Activated naive CD4-positive, alpha-beta T cell treated with anti-CD3 and anti-CD28 coated beads for 36 hours (primary cell): ENCODE data around the gene CAPN9. TPM values are rescaled to one million over a fixed set of nuclear protein-coding genes. Genes with fewer than 3 reads are reported as not detected.

Source experiments
- CTCF ChIA-PET: fragments of 350-600 bp; sonication (Branson Sonifier 250); formaldehyde crosslinking; loops from one replicate; lab custom pipeline; 2021; ENCODE audit warnings: antibody characterized with exemption; lab: Charles Lee
- DNase-seq: peaks from one replicate; pipeline ENCODE4 v3.0.0-alpha.2; 2020
- H3K27ac Mint-ChIP-seq: one replicate; pipeline ENCODE4 v1.8.0; 2021; ENCODE audit warnings: mild to moderate bottlenecking, mixed read lengths
- H3K27me3 Mint-ChIP-seq: one replicate; pipeline ENCODE4 v1.8.0; 2021; ENCODE audit warnings: low read depth, mixed read lengths
- H3K36me3 Mint-ChIP-seq: one replicate; pipeline ENCODE4 v1.8.0; 2021; ENCODE audit warnings: low read depth, mixed read lengths
- H3K4me1 Mint-ChIP-seq: one replicate; pipeline ENCODE4 v1.8.0; 2021; ENCODE audit warnings: low read depth, mixed read lengths
- H3K4me3 Mint-ChIP-seq: one replicate; pipeline ENCODE4 v1.8.0; 2021; ENCODE audit warnings: mild to moderate bottlenecking, moderate library complexity, mixed read lengths
- H3K9me3 Mint-ChIP-seq: one replicate; pipeline ENCODE4 v1.8.0; 2021; ENCODE audit warnings: mixed read lengths
- intact Hi-C: fragments of 100-400 bp; cut with micrococcal nuclease; formaldehyde crosslinking; loops from one replicate; pipeline ENCODE4 v1.15.1; 2023
- total RNA-seq, 2 experiments: library from RNA; stranded (reverse); gene quantifications; one replicate each; pipeline ENCODE4 v1.2.3, GENCODE V29; 2021

Gene CAPN9
- total RNA-seq, 2 experiments from 2014 or later = not detected

- no peak for DNase-seq
- Mint-ChIP-seq H3K9me3 (no peaks in the 10 kb centered on the region), H3K4me1 (no peaks in the 10 kb centered on the region), H3K36me3 (no peaks in the 10 kb centered on the region), H3K4me3 (no peak overlapping the region), H3K27ac (no peak overlapping the region), H3K27me3 (peaks cover 11% of the 10 kb centered on the region)
- CTCF ChIA-PET = no interaction called here
- intact Hi-C loops = no loop called here
Measured at GRCh38 chr1:230820568-230820967, 73.4 kb downstream of the CAPN9 start.

GRCh38 chr1:230821346-230821745, 74.2 kb downstream of the CAPN9 start:
- Mint-ChIP-seq H3K9me3 (no peaks in the 10 kb centered on the region), H3K27ac (no peak overlapping the region), H3K27me3 (peaks cover 11% of the 10 kb centered on the region), H3K4me1 (no peaks in the 10 kb centered on the region), H3K36me3 (no peaks in the 10 kb centered on the region), H3K4me3 (no peak overlapping the region)
- intact Hi-C loops = no loop called here
- CTCF ChIA-PET = no interaction called here
- no peak for DNase-seq

- Mint-ChIP-seq H3K36me3 (no peaks in the 10 kb centered on the region), H3K4me1 (no peaks in the 10 kb centered on the region), H3K27ac (no peak overlapping the region), H3K27me3 (peaks cover 10% of the 10 kb centered on the region), H3K9me3 (no peaks in the 10 kb centered on the region), H3K4me3 (no peak overlapping the region)
- no peak for DNase-seq
- intact Hi-C loops = no loop called here
- CTCF ChIA-PET = interaction anchor here (0.6 kb wide), 1 partner anchor 909 kb away, joined by 3 read pairs; no protein-coding TSS in a partner anchor
Measured at GRCh38 chr1:230822092-230822581, 74.9 kb downstream of the CAPN9 start.

GRCh38 chr1:230823426-230823825, 76.2 kb downstream of the CAPN9 start:
- no peak for DNase-seq
- H3K27ac Mint-ChIP-seq = no peak overlapping the region
- CTCF ChIA-PET = no interaction called here
- peaks cover 3% of the 10 kb centered on the region for H3K27me3 Mint-ChIP-seq
- H3K4me1 Mint-ChIP-seq = no peaks in the 10 kb centered on the region
- H3K36me3 Mint-ChIP-seq = no peaks in the 10 kb centered on the region
- H3K4me3 Mint-ChIP-seq = no peak overlapping the region
- H3K9me3 Mint-ChIP-seq = no peaks in the 10 kb centered on the region
- intact Hi-C loops = no loop called here

- Mint-ChIP-seq H3K4me1 (no peaks in the 10 kb centered on the region), H3K36me3 (no peaks in the 10 kb centered on the region), H3K27me3 (peaks cover 3% of the 10 kb centered on the region), H3K9me3 (no peaks in the 10 kb centered on the region), H3K4me3 (no peak overlapping the region), H3K27ac (no peak overlapping the region)
- intact Hi-C loops = no loop called here
- CTCF ChIA-PET = no interaction called here
- no peak for DNase-seq
Measured at GRCh38 chr1:230823931-230824381, 76.8 kb downstream of the CAPN9 start.

GRCh38 chr1:230824551-230824918, 77.3 kb downstream of the CAPN9 start:
- no peaks in the 10 kb centered on the region for H3K36me3 Mint-ChIP-seq
- intact Hi-C loops = no loop called here
- no peak for DNase-seq
- no peaks in the 10 kb centered on the region for H3K4me1 Mint-ChIP-seq
- H3K4me3 Mint-ChIP-seq = no peak overlapping the region
- CTCF ChIA-PET = no interaction called here
- no peaks in the 10 kb centered on the region for H3K9me3 Mint-ChIP-seq
- H3K27me3 Mint-ChIP-seq = peaks cover 3% of the 10 kb centered on the region
- H3K27ac Mint-ChIP-seq = no peak overlapping the region

- no peak for DNase-seq
- no peaks in the 10 kb centered on the region for H3K4me1 Mint-ChIP-seq
- peaks cover 3% of the 10 kb centered on the region for H3K27me3 Mint-ChIP-seq
- no peak overlapping the region for H3K27ac Mint-ChIP-seq
- no peaks in the 10 kb centered on the region for H3K36me3 Mint-ChIP-seq
- CTCF ChIA-PET = no interaction called here
- H3K4me3 Mint-ChIP-seq = no peak overlapping the region
- intact Hi-C loops = no loop called here
- H3K9me3 Mint-ChIP-seq = no peaks in the 10 kb centered on the region
Measured at GRCh38 chr1:230824919-230825721, 77.9 kb downstream of the CAPN9 start.

GRCh38 chr1:230825761-230826160, 78.6 kb downstream of the CAPN9 start:
- H3K9me3 Mint-ChIP-seq = no peaks in the 10 kb centered on the region
- intact Hi-C loops = no loop called here
- peaks cover 3% of the 10 kb centered on the region for H3K27me3 Mint-ChIP-seq
- no peaks in the 10 kb centered on the region for H3K36me3 Mint-ChIP-seq
- no peak overlapping the region for H3K27ac Mint-ChIP-seq
- CTCF ChIA-PET = no interaction called here
- H3K4me3 Mint-ChIP-seq = no peak overlapping the region
- no peaks in the 10 kb centered on the region for H3K4me1 Mint-ChIP-seq
- no peak for DNase-seq

- Mint-ChIP-seq H3K9me3 (peaks cover 2% of the 10 kb centered on the region), H3K27ac (no peak overlapping the region), H3K27me3 (peaks cover 3% of the 10 kb centered on the region), H3K4me1 (no peaks in the 10 kb centered on the region), H3K4me3 (no peak overlapping the region), H3K36me3 (no peaks in the 10 kb centered on the region)
- CTCF ChIA-PET = no interaction called here
- intact Hi-C loops = no loop called here
- no peak for DNase-seq
Measured at GRCh38 chr1:230826166-230826875, 79.1 kb downstream of the CAPN9 start.

- peaks cover 7% of the 10 kb centered on the region for H3K9me3 Mint-ChIP-seq
- no peaks in the 10 kb centered on the region for H3K4me1 Mint-ChIP-seq
- peaks cover 6% of the 10 kb centered on the region for H3K27me3 Mint-ChIP-seq
- no peak for DNase-seq
- H3K36me3 Mint-ChIP-seq = no peaks in the 10 kb centered on the region
- no peak overlapping the region for H3K27ac Mint-ChIP-seq
- intact Hi-C loops = no loop called here
- CTCF ChIA-PET = no interaction called here
- no peak overlapping the region for H3K4me3 Mint-ChIP-seq
Measured at GRCh38 chr1:230827081-230827681, 80.0 kb downstream of the CAPN9 start.

GRCh38 chr1:230827801-230828200, 80.6 kb downstream of the CAPN9 start:
- Mint-ChIP-seq H3K4me1 (no peaks in the 10 kb centered on the region), H3K27ac (no peak overlapping the region), H3K4me3 (no peak overlapping the region), H3K27me3 (peaks cover 6% of the 10 kb centered on the region), H3K36me3 (no peaks in the 10 kb centered on the region), H3K9me3 (peaks cover 7% of the 10 kb centered on the region)
- no peak for DNase-seq
- CTCF ChIA-PET = no interaction called here
- intact Hi-C loops = no loop called here

GRCh38 chr1:230828421-230828820, 81.2 kb downstream of the CAPN9 start:
- intact Hi-C loops = no loop called here
- CTCF ChIA-PET = no interaction called here
- H3K27me3 Mint-ChIP-seq = peaks cover 9% of the 10 kb centered on the region
- no peaks in the 10 kb centered on the region for H3K4me1 Mint-ChIP-seq
- H3K4me3 Mint-ChIP-seq = no peak overlapping the region
- DNase-seq = no peak
- no peak overlapping the region for H3K27ac Mint-ChIP-seq
- no peaks in the 10 kb centered on the region for H3K36me3 Mint-ChIP-seq
- peaks cover 7% of the 10 kb centered on the region for H3K9me3 Mint-ChIP-seq
